ENCODE results near the gene RCN1. TPM values are rescaled to one million over a fixed set of nuclear protein-coding genes. Genes with fewer than 3 reads are reported as not detected.

Gene RCN1
- total RNA-seq, 1 donor from 2014 or later, result 164 TPM

GRCh38 chr11:32079553-32079952, 11.3 kb upstream of the RCN1 start:
- no peak for DNase-seq (ENCODE audit: low read depth in 2 of 2)

- DNase-seq (ENCODE audit: low read depth in 2 of 2), result no peak
Measured at GRCh38 chr11:32080361-32080980, 10.4 kb upstream of the RCN1 start.

- DNase-seq (ENCODE audit: low read depth in 2 of 2), result peak; percentile 33 to 62
Measured at GRCh38 chr11:32081129-32081641, 9.7 kb upstream of the RCN1 start.

- DNase-seq (ENCODE audit: low read depth in 2 of 2), result no peak
Measured at GRCh38 chr11:32081901-32082300, 9.0 kb upstream of the RCN1 start.

- DNase-seq (ENCODE audit: low read depth in 2 of 2), result no peak
Measured at GRCh38 chr11:32082346-32082986, 8.4 kb upstream of the RCN1 start.

GRCh38 chr11:32087597-32087996, 3.3 kb upstream of the RCN1 start:
- DNase-seq (ENCODE audit: low read depth in 2 of 2), result peak in 1 of 2 donors; percentile 39

- peak; percentile 73 to 89 for DNase-seq (ENCODE audit: low read depth in 2 of 2)
Measured at GRCh38 chr11:32088117-32088941, 2.5 kb upstream of the RCN1 start.

GRCh38 chr11:32092581-32093170, 1.8 kb downstream of the RCN1 start:
- DNase-seq (ENCODE audit: low read depth in 2 of 2), result no peak

GRCh38 chr11:32094923-32095322, 4.0 kb downstream of the RCN1 start:
- DNase-seq (ENCODE audit: low read depth in 2 of 2), result no peak

- DNase-seq (ENCODE audit: low read depth in 2 of 2), result no peak
Measured at GRCh38 chr11:32098142-32098903, 7.4 kb downstream of the RCN1 start.

GRCh38 chr11:32099516-32099915, 8.6 kb downstream of the RCN1 start:
- DNase-seq (ENCODE audit: low read depth in 2 of 2), result no peak

- no peak for DNase-seq (ENCODE audit: low read depth in 2 of 2)
Measured at GRCh38 chr11:32100495-32100894, 9.6 kb downstream of the RCN1 start.

- no peak for DNase-seq (ENCODE audit: low read depth in 2 of 2)
Measured at GRCh38 chr11:32101791-32102190, 10.9 kb downstream of the RCN1 start.

GRCh38 chr11:32103121-32103719, 12.3 kb downstream of the RCN1 start:
- peak in 1 of 2 donors; percentile 93 for DNase-seq (ENCODE audit: low read depth in 2 of 2)

- no peak for DNase-seq (ENCODE audit: low read depth in 2 of 2)
Measured at GRCh38 chr11:32103941-32104340, 13.1 kb downstream of the RCN1 start.

GRCh38 chr11:32105871-32106560, 15.1 kb downstream of the RCN1 start:
- no peak for DNase-seq (ENCODE audit: low read depth in 2 of 2)

- DNase-seq (ENCODE audit: low read depth in 2 of 2), result no peak
Measured at GRCh38 chr11:32107647-32108046, 16.8 kb downstream of the RCN1 start.

- DNase-seq (ENCODE audit: low read depth in 2 of 2), result no peak
Measured at GRCh38 chr11:32108576-32108975, 17.7 kb downstream of the RCN1 start.

GRCh38 chr11:32109138-32109537, 18.3 kb downstream of the RCN1 start:
- no peak for DNase-seq (ENCODE audit: low read depth in 2 of 2)

GRCh38 chr11:32109592-32109991, 18.7 kb downstream of the RCN1 start:
- no peak for DNase-seq (ENCODE audit: low read depth in 2 of 2)

Data from dermis microvascular lymphatic vessel endothelial cell (primary cell).